HG02981 (cell line): ENCODE results near the gene CTR9.

Experiments used
- ATAC-seq: cut with Tn5 transposase; IDR thresholded peaks from one replicate; pipeline ENCODE4 v1.9.1; 2021; ENCODE audit warnings: mild to moderate bottlenecking, moderate library complexity; ENCODE audit not compliant: unreplicated experiment

CTR9 gene

DNA sequence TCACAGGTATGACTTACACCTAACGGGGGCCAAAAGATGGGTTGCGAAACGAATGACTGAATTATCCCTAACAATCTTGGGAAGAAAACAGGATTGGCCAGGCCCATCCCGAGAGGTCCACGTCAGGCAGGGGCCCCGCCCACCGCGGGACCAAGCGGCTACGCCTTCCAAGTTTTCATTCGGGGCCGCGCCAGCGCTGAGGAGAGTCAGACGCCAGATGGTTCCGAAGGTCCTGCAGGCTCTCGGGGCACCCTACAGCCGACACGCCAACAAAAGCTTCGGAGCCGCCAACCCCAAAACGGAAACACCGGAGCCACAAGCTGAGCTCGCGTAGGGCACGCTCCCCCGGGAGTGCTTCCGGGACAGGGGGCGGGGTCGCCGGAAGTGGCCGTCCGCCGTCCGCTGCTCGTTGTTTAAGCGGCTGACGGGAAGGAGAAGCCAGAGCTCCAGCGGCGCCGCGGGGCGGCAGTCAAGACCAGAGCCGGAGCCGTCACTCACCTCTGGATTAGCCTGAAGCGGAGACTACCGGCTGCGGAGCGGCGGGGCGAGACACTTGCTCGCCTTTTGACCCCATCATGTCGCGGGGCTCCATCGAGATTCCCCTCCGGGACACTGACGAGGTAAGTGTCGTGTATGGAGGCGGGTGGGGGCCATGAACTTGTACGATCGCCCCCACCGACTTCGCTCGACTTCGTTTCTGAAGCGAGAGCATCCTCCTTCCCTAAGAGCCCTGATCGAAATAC is at the start of gene CTR9:
Gene CTR9, plus strand, starts transcription at position 409 of the 743 bp plus-strand sequence. Its CDS starts 167 bp downstream, at position 576.
- peak; percentile 87 for ATAC-seq

- ATAC-seq = no peak
Observed at GRCh38 chr11:10701982-10702381, 49.1 kb upstream of the CTR9 start.

- no peak for ATAC-seq
Observed at GRCh38 chr11:10708131-10708530, 42.9 kb upstream of the CTR9 start.

- ATAC-seq = no peak
Observed at GRCh38 chr11:10709299-10710086, 41.6 kb upstream of the CTR9 start.

DNA sequence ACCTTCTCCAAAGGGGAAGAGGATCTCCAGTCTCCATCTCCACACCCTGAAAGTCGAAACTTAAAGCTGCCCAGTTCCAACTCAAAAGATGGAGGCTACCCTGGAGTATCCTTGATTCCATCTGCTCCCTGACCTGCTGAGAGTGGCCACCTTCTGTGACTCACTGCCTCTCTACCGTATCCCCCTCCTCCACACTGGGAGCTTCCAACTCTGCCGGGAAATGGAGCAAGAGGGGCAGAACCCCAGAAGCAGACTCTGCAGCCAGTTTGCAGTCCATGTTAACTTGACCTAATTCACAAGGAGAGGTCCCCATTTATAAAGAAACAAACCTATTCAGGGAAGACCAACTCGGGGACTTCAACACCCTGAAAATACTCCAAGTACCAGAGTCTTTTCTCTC is 35.5 kb upstream of the CTR9 start:
- ATAC-seq = no peak

- ATAC-seq = no peak
Observed at GRCh38 chr11:10716122-10716521, 34.9 kb upstream of the CTR9 start.

- ATAC-seq = no peak
Observed at GRCh38 chr11:10716543-10717259, 34.3 kb upstream of the CTR9 start.

DNA sequence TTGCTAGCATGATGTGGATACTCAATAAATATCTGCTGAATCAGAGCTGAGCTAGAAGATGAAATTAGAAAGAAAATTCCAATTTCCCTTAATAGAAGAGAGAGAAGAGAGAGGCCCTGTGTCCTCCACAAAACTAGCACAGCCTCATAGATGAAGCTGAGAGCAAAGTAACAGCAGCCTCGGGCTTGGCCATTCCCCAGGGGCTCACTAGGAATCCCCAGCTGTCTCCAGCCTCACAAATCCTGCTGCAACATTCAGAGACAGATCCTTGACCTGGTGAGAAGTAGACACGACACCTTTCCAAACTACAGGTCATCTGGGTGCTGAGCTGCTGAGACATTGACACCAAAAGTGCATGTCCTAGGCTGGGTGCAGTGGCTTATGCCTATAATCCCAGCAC is 31.4 kb upstream of the CTR9 start:
- ATAC-seq = no peak

DNA sequence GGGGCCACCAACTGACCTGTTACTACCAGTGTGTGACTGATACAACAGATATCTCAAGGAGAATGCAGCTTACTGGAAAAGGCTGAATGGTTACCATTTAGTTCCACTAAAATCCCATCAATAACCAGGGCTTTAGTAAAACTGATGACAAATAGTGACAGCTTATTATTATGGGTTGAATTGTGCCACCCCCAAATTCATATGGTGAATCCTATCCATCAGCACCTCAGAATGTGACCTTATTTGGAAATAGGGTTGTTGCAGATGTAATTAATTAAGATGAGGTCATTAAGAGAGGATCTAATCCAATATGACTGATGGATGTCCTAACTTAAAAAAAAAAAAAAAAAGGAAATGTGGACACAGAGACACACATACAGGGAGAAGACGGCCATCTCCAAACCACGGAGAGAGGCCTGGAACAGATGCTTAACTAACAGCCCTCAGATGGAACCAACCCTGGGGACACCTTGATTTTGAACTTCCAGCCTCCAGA is 30.1 kb upstream of the CTR9 start:
- no peak for ATAC-seq

DNA sequence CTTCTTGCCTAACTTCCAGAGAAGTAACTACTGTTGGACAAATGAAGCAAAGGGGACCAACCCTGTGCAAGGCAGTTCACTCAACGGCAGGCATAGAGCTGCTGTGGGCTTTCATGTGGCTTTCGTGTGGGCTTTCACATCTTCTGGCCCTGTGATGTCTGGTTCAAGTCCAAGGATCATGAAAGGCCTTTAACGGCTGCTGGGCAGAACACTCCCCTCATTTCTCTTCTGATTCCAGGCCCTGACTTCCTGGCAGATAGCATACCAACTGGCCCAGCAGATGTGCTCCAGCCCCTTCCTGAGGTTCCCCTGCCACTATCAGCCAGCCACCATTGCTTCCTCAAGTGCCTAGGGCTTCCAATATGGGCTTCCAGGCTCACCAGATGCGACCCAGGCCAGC is 28.7 kb upstream of the CTR9 start:
- ATAC-seq = no peak

DNA sequence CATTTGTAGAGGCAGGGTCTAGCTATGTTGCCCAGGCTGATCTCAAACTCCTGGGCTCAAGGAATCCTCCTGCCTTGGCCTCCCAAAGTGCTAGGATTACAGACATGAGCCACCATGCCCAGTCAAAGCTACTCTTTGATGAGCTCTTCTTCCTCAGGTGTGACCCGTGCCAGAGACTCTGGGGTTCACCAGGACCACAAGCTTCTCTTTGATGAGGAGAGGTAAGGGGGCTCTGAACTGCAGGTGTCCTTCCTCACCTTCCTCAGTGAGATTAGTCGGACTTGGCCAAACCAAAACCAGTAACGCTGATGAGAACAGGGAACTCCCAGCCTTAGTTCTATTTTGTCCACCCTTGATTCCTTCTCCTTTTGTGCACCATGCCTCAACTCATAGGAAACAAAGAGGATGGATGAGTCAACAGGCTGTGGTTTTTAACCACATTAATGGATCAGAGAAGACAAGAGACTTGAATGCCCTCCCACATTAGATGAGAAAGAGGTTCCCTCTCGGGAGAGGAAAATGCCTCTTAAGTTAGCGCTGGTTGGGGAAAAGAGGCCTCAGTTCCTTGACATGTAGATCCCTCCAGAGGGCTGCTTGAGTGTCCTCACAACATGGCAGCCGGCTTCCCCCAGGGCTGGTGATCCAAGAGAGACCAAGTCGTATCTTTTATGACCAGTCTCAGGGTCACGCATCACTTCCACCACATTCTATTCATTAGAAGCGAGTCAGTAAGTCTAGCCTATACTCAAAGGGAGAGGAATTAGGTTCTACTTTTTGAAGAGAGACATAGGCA is 25.7 kb upstream of the CTR9 start:
- ATAC-seq = no peak

DNA sequence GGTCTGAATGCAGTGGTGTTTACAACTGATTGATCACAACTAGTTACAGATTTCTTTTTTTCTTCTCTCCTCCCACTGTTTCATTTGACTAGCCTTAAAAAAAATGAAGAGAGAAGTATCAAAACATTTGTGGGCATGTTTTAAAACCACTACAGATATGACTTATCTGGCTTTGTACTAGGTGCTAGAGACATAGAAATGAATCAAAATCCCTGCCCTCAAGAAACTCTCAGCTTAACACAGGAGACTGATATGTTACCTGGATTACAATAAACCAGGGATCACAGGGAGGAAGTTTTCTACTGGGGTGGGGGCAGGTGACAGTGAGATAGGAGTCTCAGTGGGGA is 25.2 kb upstream of the CTR9 start:
- no peak for ATAC-seq

- ATAC-seq = no peak
Observed at GRCh38 chr11:10727146-10727851, 23.7 kb upstream of the CTR9 start.

- no peak for ATAC-seq
Observed at GRCh38 chr11:10728154-10728553, 22.9 kb upstream of the CTR9 start.

DNA sequence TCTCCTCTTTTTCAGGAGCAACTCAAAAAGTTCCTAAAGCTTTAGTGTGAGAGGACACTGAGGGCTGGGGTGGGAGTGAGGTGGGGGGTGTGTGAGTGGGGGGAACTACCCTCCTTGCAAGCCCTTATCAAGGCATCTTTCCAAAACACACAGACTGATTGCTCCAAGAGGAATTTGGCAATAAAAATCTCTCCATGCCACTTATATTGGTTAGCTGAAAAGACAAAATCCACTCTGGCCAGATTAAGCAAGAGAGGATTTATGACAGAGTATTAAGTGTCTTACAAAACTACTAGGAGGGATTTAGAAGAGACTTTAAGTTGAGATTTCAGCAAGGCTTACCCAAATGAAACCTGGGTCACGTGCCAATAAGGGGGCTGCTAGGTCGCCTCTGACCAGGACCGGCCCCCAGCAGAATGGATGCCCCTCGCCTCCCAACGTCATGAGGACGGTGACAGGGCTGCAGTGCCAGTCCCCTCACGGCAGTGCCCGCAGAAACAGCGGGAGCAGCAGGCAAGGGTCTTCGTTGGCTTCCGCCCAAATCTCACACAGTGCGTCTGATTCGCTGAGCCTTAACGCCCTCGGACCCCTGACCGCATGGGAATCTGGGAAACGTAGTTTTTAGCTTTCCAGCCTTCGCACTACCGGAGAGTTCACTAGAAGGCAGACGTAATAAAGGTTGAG is 22.1 kb upstream of the CTR9 start:
- no peak for ATAC-seq

DNA sequence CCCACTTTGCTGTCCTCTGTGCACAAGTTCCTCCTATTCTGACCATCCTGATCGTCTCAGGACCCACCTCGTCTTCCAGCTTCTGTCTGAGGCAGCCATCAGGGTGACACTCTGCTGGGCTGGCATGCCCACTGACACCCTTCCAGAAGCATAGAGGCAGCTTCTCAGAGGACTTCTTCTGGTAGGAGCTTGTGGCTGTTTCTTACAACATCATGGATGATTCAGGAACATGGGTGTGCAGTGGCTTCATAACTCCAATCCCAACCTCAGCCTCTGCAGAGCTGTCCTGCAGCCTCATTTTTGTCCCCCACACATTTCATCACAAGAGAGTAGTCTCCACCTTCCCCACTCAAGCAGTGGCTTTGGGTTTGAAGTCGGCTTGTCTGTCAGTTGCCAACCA is 20.9 kb upstream of the CTR9 start:
- no peak for ATAC-seq

GRCh38 chr11:10731064-10731680 is 19.9 kb upstream of the CTR9 start:
- ATAC-seq = no peak

- ATAC-seq = peak; percentile 97
Observed at GRCh38 chr11:10735481-10736475, 15.3 kb upstream of the CTR9 start.
